OCI-M2 (cell line): Measurements from ENCODE around the gene ARHGEF40.

Experiments
- DNase-seq: peaks from one replicate; lab custom pipeline; 2025; ENCODE audit not compliant: unreplicated experiment; lab: John Stamatoyannopoulos, UW

ARHGEF40 gene

GRCh38 chr14:21081521-21082142 is 11.5 kb downstream of the ARHGEF40 start:
- no peak for DNase-seq

- no peak for DNase-seq
Observed at GRCh38 chr14:21083565-21084325, 13.6 kb downstream of the ARHGEF40 start.

GRCh38 chr14:21084396-21084795 is 14.3 kb downstream of the ARHGEF40 start:
- DNase-seq = no peak

GRCh38 chr14:21084998-21085853 is 15.1 kb downstream of the ARHGEF40 start:
- DNase-seq = no peak

GRCh38 chr14:21086908-21087293 is 16.8 kb downstream of the ARHGEF40 start:
- no peak for DNase-seq

GRCh38 chr14:21087294-21088091 is 17.4 kb downstream of the ARHGEF40 start:
- DNase-seq = no peak

- DNase-seq = no peak
Observed at GRCh38 chr14:21088687-21089086, 18.6 kb downstream of the ARHGEF40 start.

GRCh38 chr14:21089271-21089670 is 19.2 kb downstream of the ARHGEF40 start:
- DNase-seq = no peak

- no peak for DNase-seq
Observed at GRCh38 chr14:21089877-21090193, 19.7 kb downstream of the ARHGEF40 start.

GRCh38 chr14:21090194-21090939 is 20.3 kb downstream of the ARHGEF40 start:
- no peak for DNase-seq

- no peak for DNase-seq
Observed at GRCh38 chr14:21090940-21091663, 21.0 kb downstream of the ARHGEF40 start.

GRCh38 chr14:21091821-21092272 is 21.7 kb downstream of the ARHGEF40 start:
- no peak for DNase-seq

GRCh38 chr14:21092273-21093011 is 22.3 kb downstream of the ARHGEF40 start:
- no peak for DNase-seq

GRCh38 chr14:21093018-21093417 is 22.9 kb downstream of the ARHGEF40 start:
- no peak for DNase-seq

GRCh38 chr14:21093769-21094681 is 23.9 kb downstream of the ARHGEF40 start:
- no peak for DNase-seq

GRCh38 chr14:21095430-21096205 is 25.5 kb downstream of the ARHGEF40 start:
- no peak for DNase-seq

GRCh38 chr14:21096438-21096837 is 26.3 kb downstream of the ARHGEF40 start:
- DNase-seq = no peak
